GDM1 (cell line): ENCODE measurements around the gene NFIX.

Experiments used
- DNase-seq: peaks from one replicate; lab custom pipeline; 2025; lab: John Stamatoyannopoulos, UW

The NFIX gene

DNA sequence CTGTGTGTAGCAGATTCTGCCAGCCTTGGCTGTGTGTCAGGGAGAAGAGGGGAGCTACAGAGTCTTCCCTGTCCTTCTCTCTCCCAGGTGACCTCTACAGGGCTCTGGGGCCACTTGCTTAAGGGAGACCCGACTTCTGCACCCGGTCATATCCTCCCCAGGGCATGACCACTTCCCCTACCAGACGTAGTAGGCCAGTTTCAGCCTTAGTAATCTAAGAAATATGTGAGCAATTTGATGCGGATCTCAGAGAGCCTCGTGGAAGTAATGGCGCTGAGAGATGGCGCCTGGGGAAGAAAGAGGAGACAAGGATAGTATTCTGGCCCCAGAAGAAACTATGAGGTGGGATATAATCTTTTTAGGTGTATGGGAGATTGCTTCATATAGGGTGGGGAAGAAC lies 41.9 kb downstream of the NFIX start:
- DNase-seq: no peak

DNA sequence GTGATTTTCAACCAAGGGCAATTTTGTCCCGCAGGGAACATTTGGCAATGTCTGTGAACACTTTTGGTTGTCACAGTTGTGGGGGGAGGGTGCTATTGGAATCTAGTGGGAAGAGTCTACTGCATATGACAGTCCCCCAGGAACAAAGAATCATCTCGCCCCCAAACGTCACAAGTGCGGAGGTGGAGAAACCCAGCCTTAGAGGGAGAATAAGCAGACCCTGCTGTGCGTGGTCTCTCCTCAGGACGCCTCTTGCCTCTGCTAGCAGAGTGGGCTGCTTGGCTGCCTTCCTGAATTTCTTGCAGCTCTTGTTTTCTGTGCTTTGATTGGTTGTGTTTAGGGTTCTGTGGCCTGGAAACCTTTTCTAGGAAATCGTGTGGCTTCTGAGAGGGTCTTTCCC lies 42.5 kb downstream of the NFIX start:
- no peak for DNase-seq

DNA sequence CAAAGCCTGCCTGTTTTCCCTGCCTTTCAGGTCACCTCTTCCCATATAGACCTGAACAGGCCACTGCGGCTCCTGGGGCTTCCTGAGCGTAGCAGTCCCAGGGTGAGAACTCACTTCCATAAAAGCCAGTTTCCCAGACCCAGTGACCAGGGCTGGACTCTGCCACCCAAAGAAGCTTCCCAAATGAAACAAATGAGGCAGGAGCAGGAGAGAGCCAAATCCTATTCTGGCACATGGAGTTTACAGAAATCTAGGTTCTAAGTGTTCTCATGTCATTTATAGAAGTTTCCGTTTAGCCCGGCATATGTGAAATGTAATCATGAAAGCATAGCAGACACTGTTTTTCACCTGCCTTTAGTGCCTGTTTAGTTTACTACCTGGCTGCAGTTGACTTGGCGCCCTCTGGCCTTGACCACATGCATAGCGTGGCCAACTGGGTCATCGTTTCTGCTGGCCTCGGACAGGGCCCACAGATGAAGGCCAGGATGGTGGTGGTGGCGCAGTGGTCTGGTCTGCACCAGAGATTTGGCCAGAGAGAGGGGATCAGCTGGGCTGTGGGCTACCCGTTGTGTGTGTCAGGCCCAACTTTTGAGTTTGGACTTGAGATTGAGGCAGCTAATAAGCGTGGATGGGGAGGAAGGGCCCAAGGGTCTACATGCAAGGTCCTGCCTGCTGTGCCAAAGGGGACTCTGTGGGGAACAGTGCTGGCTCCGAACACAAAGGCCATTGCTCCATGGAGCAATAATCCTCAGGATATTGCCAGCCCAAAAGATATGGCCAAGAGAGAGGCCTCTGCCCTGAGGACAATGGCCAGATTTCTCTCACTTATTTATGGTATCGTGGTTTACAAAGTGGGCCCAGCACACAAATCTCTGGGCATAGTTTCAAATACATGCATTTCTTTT lies 43.3 kb downstream of the NFIX start:
- no peak for DNase-seq

DNA sequence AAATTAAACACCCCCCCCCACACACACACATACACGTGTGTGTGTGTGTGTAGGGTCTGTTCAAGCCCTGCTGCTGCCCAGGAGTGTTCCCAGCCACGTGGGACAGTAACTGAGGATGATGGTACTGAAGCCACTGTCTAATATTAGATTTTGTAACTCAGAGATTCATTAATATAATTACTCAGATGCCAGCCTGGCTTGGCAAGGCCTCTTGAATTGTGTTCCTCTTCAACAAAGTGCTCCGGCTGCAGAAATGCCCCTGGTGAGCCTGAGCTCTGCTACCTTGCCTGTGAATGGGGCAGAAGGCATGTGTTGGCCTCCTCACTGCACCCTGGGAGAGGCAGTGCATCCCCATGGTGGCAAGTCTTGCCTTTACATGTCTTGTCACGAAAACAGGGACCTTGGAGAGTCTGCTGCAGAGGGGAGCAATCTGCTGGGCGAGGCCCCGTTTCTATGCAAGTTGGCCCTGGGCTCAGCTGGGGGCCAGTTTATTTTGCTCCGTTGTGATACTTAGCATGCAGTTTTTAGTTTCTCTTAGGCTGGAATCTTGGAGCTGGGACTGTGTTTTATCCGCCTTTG lies 44.0 kb downstream of the NFIX start:
- no peak for DNase-seq

DNA sequence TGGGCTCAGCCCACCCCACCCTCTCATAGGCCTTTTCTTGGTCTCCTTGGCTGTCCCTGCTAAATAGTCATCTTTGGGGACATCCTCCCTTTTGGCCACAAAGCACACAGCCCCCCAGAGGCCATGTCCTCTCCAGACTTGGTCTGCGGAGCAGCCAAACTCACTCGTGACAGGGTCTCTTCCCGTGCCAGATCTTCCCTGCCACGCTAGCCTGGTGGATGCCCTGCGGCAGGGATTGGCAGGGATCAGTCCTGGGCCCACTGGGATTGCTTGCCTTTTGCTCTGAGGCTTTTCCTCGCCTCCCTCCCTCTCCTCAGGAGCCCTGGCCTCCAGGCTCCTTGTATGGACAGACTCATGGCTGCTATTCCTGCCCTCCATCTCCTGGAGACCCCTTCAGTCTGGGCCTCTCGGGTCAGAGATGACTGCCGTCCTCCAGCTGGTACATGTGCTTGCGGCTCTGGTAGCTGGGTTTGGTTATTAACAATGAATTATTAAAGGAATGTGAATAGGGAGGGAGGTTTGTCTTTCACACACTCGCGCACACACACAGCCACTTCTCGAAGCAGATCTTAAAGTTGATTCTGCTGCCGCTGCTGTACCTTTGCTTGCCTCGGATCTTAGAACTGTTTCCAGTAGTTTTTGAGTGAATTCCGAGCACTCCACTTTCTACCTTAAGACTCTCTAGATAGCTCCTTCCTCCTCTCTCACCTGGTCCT lies 45.1 kb downstream of the NFIX start:
- DNase-seq: no peak

DNA sequence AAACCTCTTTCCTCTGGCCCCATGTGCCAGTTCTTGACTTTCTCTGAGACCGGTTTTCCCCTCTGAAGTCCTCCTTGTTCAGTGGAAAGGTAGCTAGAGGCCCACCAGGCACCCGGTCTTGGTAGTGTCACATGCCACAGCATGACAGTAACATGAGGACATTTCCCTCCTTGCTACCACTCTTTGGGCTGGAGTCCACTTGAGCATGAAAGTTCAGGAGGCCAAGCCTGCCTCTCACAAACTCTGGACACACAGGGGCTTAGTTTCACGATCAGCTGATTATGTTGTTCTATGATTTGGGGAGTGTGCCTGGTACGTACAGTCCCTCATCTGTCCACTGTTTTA lies 45.6 kb downstream of the NFIX start:
- no peak for DNase-seq

DNA sequence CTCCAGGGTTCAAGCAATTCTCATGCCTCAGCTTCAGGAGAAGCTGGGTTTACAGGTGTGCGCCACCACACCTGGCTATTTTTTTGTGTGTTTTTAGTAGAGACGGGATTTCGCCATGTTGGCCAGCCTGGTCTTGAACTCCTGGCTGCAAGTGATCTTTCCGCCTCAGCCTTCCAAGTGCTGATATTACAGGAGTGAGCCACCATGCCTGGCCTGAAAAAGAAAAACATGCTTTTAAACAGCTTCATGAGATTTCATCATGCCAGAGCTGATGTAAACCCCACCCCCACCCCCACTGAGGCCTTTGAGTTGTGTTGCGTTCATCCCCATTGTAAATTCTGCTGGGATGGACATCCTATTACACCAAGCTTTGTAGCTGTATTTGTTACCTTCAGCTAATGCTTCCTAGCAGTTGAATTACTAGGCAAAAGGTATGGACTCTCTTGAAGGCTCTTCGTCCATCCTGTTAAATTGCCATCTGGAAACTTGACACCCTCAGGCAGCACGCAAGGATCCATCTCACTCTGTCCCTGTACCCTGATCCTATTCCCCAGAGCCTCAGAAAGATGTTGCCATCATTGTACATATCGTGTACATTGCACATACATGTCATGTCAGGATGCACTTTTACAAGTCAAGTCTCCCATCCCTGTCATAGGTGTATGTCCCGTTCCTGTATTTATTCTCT lies 47.3 kb downstream of the NFIX start:
- no peak for DNase-seq

DNA sequence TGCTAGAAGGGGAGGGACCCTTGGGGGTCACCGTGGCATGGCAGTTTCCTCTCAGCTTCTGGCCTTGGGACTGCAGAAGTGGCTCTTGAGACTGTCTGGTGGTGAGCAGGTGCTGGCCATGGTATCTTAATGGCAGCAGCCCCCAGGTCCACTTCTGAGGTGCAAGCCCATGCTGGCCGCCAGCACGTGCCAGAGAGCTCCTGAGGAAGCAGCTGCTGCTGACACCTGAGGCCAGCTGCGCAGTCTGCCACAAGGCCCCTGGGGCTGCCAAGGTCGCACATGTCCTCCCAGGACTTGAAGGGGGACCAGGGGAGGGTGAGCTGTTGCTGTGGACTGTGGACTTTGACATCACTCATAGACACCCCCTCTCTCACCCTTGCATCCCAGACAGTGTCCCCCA lies 48.0 kb downstream of the NFIX start:
- no peak for DNase-seq

DNA sequence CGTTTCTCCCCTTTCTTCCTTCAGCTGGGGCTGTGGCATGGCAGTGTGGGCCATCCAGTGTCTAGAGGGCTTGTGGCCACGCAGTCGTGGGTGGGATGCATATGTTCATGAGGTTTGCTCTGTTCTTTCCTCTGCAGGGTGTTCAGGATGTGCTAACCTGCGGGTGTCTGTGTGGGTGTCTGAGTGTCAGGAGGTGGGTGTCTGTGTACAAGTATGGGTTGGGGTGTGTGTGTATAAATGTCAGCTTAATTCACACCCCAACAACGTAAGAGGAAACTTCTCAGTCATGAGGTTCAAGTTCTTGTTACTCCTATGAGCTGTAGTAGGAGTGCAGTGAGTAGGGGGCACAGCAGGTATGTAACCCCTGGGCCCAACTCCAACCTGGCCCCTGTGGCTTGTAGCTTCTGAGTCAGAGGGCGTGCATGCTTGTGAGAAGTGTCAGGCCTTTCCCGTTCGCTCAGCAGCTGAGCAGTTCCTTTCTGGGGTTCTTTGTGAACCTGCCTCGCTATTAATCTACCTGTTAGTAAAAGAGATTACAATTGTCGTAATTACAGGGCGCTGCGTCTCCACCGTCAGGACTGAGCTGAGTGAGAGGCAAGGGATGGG lies 49.1 kb downstream of the NFIX start:
- no peak for DNase-seq

DNA sequence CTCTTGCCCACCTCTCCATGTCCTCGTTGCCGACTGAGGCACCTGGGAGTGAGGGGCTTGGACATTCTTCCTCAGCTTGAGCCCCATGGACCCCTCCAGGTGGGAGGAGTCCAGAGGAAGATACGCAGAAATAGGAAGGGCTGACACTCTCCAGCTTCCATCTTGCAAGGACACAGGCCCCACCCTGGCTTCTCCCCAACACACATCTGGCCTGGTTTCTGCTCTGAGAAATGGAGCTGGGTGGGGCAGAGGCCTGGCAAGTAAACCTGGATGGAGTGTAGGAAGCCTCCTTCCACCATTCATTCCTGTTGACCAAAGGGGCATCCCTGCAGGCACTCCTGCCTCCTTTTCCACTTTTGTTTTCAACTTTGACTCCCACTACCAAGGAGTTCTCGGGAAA lies 50.5 kb downstream of the NFIX start:
- DNase-seq: no peak

DNA sequence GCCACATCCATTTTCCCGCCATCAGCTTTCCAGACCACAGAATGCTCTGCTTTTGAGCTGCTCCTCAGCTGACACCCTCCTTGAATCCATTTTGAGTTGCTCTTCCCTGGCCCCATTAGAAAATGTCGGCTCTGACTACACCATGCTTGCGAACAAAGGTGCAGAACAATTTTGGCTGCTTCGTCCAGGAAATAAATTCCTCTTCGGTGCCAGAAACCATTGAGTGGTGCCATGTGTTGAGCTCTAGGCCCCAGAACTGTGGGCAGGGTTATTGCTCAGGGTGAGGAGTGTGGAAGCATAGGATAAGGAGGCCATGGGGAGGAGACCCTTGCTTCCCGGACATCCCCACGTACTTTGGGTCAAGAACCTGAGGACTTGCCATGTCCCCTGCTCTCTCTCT lies 52.1 kb downstream of the NFIX start:
- DNase-seq: no peak

DNA sequence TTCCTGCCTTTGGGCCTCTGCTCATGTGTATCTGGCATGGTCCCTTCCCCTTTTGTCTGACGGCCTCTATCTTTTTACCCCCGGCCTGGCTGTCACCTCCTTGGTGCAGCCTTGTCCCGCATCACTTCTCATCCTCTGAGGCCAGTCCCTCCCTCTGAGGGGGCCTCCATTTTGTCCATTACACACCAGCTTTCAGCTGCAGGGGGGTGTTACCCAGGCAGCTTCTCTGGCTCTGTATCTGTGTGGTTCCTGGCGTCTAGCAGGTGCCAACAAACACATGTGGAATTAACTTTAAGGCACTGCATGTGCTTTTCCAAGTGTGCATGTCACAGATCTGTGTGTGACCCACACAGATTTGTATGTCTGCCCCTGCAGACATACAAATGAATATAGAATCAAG lies 55.0 kb downstream of the NFIX start:
- no peak for DNase-seq

DNA sequence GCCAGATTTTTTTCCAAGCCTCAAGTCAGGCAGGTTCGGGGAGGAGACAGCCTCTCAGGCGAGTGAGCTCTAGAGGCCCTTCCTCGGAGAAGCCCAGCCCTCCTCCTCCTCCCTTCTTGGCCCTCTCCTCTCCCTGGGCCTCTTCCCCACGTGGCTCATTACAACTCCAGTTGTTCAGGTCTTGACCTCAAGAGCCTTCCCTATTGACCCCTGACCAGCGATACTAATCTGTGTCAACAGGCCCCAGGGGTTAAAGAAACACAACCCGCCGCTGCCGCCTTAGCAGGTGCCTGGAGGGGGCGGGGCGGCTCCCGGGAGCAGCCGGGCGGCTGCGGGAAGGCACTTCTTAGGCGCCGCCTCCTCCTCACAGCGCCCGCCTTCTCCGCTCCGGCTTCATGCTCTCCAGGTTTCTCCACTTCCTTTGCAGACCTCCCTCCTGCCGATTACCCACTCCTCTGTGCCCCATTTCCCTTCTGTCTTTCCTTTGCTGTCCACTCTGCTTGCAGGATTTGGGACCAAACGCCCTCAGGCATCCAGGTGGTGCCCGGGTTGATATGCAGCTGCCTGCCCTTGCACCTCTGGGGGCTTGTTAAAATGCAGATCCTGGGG lies 56.4 kb downstream of the NFIX start:
- no peak for DNase-seq

DNA sequence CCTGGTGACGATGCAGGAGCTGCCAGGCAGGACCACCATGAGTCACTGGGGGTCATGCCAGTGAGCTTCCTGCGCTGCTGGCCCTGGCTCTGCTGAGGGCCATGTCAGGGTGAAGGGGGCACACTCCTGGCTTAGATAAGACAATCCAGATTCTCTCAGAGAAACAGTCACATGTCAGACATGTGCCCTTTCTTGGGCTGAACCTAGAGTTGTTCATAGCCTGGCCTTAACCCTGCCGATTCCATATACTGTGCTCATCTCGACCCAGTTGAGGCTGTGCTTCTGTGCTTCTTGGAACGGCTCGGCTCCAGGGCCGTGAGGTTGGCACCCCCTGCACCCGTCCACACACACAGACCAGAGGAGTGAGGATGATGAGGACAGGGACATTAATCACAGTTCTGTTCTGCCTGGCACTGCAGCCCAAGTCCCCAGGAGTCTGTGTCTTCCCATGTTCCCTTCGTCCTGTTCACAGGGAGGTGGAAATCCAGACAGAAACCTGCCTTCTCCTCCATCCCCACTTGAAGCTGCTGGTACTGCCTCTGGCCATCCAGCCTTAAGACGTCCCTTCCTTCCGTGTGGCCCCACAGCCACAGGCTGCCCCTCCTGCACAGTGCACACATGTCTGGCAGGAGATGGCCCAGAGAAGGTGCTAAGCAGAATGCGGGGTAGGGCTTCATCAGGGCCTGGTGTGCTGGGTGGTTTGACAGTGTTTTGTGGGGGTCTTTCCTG lies 57.3 kb downstream of the NFIX start:
- DNase-seq: no peak

DNA sequence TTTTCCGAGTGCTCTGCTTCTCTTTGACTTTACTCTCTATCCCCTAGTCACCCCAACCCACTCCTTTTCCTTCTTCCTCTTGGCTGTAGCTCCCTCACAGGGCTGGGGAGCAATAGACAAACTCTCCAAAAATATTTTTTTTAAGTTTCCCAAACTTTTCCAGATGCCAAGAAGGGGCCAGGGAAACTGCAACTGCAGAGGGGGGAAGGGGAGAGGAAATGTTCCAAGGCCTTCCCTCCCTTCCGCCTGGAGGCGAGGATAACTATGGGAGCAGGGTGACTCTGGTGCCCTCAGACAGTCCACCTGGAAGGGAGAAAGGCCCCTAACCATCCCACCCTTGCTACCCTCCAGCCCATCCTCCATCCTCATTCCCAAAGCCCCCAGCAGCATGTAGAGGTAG lies 58.0 kb downstream of the NFIX start:
- DNase-seq: no peak

DNA sequence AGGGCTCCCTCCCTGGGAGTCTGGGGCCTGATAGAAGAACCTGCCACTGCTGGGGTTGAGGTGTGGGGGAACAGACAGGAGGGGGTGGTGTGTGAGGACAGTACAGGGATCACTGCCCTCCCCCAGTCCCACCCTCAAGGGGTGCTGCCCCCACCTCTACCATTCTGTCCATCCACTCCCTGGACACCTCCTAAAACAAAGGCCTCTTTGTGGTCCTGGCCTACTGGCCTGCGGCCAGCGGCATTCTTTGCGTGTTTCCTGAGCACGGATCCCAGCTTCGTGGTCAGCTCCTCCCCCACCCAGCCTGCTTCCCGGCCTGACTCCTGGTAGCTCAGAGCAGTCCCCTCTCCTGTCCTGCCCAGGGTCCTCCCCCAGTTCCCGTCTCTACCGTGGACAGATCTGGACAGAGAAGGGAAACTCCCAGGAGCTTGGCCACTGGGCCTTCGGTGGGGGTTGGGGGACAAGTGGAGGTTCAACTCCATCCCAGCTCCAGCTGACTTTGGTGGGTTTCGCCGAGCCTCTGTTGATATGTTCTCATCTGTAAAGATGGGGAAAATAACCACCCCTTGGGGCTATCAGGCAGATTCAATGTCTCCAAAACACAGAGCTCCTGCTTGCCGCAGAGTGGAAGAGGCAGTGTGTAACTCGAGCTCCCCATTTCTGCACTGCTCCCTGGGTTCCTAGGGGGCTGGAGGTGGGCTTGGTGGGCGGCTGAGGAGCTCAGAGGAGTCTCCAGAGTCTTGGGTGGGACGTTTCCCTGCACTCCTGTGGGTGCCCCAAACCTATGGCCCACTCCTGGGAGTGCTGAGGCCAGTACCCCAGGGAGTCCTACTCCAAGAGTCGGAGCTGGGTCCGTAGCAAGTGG lies 58.7 kb downstream of the NFIX start:
- no peak for DNase-seq

DNA sequence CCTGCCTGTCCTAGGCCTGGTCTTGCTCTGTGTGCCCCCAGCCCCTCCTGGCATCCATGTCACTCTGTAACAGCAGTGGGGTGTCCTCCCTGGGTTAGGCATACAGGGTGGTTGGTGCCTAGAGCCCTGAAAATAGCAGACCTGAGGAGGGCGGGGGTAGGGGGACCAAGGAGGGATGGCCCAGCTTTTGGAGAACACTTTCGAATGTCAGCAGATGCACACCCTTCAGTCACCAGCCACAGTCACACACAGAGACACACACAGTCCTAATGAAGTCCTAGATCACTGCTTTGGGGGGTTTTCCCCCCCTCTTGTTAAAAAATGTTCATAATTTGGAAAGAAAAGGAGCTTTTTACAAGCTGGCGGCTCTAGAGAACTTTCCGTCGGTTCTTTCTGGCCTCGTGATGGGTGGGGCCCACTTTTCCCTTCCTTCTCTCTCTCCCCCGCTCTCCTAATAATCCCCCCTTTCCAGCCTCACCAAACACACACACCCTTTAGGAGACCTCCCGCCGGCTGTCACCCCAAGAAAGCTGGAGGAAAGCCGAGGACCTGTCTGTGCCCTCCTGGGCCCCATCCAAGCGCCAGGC lies 59.4 kb downstream of the NFIX start:
- no peak for DNase-seq

DNA sequence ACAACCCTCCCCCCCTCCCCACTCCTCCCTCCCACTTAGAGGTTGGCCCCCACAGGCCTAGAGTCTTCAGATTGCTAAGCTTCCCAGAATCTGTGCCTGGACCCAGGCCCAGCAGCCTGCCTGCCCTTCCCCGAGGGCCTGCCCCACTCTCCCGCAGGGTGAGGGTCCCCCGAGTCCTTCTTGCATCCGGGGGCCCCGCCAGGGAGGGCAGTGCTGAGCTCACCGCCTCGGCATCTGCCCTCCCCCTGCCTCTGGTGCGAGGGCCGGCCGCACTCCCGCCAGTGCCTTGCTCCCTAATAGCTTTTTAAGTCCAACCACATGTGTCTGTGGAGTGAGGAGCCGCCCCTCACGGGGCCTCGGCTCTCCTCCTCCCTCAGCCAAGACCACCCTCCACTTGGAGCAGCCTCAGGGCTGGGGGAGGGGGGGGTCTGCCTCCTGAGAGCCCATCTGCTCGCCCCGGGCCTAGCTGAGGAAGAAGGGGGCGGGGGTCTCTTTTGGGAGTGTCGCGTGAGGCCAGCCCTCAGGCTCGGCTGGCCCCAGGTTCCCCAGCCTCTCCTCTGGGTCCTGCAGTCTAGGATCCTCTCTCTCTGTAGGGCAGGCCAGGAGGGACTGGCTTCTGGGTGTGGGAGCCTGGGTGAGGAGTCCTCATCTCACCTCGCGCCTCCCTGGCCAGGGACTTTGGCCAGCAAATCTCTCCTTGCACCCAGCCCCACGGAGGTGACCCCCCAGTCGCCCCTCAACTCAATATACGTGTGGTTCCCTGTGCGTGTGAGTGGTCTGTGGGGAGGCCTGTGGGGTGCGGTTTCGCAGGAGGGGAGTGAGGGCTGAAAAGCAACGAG lies 60.2 kb downstream of the NFIX start:
- no peak for DNase-seq
